ENCODE results near the gene UBE2O.

The UBE2O gene

DNA sequence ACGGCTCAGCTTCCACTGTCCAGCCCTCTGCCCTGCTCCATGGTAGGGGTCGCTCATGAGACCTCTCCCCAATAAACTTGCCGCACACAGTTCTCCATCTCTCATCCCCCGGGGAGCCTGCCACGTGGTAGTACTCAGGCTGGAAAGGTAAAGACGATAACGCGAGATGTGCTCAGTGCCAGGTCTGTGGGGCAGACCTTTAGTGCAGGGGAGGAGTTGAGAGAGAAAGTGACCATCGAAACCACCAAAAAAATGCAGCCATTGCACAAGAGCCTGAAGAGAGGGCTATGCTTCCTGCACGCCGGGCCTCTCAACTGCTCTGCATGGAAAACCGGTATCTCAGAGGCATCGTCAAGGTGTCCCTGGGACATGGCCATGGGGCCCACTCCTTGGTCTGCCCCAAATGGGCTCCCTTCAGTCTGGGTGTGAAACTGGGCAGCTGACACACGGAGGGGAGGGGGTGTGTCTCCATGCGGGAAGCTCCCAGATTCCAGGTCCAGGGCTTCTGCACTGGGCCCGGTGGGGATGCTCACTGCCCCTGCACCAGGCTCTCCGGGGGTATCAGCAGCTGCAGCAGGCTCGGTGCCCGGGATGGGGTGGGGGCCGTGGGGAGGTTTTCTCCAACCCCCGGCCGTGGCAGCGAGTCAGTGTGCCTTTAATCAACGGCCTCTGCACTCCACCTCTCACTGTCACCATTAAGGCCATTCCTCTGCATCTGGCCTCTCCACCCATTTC lies 9.8 kb upstream of the UBE2O start:
- DNase-seq = no peak

DNA sequence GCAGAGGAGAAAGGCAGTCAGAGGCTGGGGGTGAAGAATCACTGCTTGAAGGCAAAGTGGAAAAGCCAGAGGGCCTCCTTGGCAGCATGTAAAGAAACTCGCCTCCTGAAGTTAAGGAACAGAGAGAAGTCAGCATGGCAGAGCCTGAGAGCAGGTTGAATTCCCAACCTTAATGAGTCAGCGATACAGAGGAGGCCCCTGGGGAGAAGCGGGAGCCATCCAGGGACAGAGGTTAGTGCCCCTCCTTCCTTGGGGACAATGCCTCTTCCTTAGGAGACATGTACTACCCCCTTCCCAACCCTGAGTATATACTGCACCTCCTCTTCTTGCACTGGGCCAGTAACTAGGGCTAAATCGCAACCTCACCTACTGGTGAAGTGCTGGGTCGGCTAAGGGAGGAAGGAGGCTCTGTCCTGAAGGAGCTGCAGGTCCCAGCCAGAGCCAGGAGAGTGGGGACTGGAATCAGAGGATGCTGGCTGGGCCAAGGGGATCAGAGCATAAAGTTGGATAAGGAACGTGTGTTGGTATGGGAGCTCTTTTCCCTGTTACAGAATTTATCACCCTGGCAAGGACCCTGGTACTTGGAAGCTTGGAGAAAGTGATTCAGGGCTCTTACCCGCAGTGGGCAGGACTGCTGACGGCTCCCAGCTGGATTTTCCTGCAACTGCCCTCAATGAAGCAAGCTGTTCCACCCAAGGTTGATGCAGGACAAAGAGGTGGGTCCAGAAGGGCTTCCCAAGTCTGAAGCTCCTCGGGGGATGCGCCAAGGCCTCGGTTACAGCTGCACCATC lies 9.0 kb upstream of the UBE2O start:
- DNase-seq = no peak

DNA sequence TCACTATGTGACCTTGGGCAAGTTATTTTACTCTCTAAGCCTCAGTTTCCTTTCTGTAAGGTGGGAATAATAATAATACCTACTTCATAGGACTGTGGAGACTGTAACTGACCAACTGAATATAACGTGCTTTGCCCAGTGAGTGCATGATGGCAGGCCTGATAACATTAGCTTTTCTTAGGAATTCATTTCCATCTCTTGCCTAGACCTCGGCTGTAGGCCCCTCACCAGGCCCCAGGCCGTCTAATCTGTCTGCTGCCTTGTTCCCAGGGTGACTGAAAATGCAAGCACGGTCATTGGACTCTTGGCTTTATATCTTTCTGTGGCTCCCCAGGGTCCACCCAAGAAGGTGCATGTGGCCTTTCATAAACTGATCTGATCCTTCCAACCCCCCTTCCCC lies 6.7 kb upstream of the UBE2O start:
- no peak for DNase-seq

DNA sequence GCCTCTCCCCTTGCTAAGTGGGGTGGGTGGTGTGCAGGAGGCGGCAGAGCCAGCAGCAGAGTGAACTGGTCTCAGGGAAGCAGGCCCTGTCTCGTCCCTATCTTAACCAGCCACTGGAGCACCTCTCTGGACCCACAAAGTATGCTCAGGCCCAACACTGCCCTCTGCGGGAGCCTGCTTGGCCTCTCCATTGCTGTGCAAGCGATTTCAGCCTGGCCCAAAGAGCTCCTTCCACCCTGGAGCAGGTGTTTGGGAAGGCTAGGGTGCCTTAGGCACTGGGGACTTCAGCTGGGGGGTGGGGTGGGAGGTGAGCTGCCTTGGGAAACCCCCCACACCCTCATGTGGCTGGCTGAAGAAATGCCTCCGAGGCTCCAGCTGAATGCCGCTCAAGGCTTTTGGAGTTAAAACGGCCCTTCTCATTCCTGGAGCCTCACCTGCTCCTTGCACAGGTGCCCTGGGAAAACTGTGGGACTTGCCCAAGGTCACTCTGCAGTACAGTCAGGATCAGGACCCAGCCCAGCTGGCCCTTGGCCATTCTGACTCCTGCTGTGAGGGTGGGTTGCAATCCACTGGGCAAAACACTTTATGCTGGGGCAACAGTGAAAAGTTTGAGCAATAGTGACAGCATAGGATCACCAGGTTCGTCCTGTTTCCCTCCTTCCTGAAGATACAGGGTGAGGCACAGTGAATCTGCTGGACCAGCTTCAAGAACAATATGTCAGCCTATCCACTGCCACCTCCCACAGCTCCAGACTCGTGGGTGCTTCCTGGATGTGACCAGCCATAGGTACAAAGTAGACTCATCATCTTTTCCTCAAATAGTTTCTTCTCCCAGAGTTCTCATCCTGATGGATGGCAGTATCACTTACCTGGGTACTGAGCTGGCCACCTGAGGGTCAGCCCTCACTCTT lies 5.9 kb upstream of the UBE2O start:
- peak in 1 of 2 donors; percentile 34 for DNase-seq

- no peak for DNase-seq
Measured at GRCh38 chr17:76453431-76453743, 435 bp upstream of the UBE2O start.

DNA sequence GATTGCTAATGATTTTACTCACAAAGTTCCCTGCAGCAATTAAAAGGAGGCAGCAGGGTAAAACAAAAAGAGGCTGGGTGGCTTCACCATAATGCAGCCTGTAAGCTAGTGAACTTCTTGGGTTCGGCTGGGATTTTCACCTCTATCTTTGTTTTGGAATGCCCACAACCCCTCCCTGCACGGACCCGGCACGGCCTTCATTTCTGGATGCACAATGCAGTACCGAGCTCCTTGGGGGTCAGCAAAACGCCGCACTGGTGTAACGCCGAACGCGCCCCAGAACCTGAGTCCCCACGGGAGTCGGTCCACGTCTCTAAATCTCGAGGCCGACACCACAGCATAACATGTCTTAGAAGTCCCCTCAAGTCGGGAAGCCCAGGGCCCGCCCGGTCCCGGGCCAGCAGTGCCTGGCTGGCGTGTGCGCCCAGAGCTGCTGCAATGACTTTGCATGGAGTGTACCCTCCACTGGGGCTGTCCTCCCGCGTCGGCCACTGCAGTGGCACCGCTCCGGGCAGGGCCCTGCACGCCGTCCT lies 759 bp downstream of the UBE2O start:
- DNase-seq = no peak

- DNase-seq = no peak
Measured at GRCh38 chr17:76451506-76451905, 1.4 kb downstream of the UBE2O start.

GRCh38 chr17:76449126-76449525 lies 3.8 kb downstream of the UBE2O start:
- DNase-seq = no peak

DNA sequence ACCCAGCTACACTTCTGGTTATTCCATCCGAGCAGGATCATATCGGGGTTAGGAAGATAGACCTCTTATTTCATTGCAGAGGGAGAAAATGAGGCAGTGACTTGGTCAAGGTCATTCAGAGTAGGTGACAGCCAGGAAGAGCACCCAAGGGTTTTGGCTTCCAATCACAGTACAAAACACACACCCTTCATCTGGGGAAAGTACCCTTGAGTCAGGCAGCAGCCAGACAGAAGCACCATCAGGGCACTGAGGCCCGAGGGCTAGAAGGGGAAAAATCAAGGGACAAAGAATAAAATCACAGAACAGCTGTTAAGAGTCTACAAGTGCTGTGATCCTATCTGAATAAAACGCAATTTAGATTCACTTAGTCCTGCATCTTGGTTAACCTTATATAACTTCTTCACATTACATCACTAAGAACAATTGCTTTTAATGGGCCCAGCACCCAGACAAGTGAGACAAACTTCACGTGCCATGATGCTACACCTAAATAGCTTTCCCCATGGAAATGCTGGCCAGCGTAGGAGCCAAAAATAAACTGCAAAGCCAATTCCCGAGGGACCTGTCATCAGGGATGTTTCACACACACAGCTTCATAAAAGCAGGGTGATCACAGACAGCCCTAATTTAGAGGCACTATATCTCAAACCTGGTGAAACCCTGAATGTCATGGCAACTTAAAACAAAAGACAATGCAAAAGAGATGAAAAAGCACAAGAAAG lies 4.9 kb downstream of the UBE2O start:
- no peak for DNase-seq

GRCh38 chr17:76446449-76447231 lies 6.3 kb downstream of the UBE2O start:
- no peak for DNase-seq

GRCh38 chr17:76445697-76446448 lies 7.1 kb downstream of the UBE2O start:
- no peak for DNase-seq

DNA sequence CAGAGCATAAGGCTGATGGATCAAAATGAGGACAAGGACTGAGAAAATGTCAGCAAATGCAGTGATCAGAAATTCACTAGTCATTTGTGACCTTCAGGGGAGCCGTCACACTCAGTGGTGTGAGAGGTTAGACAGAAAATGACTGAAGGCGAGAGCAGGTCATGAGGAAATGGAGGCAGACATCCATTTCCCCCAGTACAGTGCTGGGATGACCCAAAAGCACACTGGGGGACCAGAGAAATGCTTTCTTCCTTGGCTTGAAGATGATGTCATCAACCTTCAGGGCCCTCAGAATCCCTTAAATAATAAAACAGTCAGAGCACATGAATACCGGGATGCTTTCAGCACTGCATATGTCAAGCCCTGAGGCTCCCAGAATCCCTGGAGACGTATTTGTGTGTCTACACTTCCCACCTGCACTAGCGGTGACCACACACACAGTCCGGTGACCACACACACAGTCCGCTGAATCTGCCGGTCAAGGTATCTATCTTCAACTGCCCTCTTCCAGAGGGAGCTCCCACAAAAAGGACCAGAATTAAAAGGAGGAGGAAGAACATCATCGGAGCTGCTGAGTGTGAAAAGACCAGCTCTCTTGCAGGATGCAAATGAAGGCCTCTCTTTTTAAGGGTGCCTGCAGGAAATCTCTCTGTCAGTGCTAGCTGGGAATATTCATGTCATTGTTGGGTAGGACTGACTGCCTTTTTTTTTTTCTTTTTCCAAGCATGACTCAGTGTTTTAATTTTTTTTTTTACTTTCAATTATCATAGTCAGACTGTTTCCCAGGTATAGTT lies 8.2 kb downstream of the UBE2O start:
- DNase-seq = no peak

- DNase-seq = no peak
Measured at GRCh38 chr17:76442341-76443338, 10.3 kb downstream of the UBE2O start.

DNA sequence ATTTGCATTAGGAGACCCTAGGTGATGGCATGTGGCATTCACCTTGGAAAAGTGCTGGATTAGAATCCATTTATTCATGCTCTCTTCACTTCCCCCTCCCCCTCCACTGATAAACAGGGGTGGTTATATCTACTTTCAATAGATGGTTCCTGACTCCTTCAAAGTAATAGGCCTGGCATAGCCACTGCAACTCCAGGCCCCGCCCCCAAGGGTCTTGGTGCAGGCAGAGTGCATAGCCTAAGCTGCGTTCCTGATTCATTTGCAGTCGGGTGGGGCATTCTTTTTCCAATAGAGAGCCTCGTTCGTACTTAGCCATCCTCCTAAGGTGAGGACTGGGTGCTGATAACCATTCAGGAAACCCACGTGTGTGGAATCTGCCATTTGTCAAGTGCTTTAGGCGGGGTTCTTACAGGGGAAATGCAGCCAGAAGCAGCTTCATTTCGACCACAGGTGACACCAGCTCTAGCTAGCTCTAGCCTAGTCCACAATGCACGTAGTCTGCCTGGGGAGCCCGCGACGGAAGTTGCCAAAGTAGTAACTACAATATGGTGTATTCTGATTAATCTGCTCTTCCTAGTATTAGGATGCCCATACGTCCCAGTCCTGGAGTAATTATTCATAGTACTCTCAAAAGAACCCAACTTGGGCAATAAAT lies 11.1 kb downstream of the UBE2O start:
- DNase-seq = no peak

DNA sequence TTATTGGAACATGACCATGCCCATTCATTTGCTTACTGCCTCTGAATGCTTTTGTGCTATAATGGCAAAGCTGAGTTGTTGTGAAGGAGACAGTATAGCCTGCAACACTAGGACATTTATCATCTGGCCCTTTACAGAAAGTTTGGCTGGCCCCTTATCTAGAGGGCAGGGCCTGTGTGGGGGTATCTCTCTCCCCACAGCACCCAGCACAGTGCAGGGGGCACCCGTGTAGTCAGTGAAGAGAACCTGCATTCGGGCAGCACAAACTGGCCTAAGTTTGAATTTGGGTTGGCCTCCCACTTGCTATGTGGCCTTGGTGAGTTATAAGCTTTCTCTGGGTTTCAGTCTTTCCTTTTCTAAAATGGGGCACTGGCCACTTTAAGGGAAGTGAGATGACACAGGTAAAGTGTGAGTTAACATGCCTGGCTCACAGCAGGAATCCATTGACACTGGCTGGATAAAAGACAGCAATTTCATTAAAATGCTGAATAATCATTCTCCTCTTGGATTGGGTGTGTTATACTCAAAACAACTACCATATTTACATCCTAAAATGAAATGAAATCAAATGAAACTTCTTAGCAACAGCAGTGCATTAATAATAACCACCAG lies 12.1 kb downstream of the UBE2O start:
- DNase-seq = no peak

GRCh38 chr17:76439314-76439928 lies 13.5 kb downstream of the UBE2O start:
- no peak for DNase-seq

GRCh38 chr17:76438906-76439305 lies 14.0 kb downstream of the UBE2O start:
- DNase-seq = no peak

Data from inflammatory macrophage treated with lipopolysaccharide for 1 hour (primary cell).